Right lobe of liver (tissue), 6 donors: ENCODE results near the gene TRIM74. TPM values are rescaled to one million over a fixed set of nuclear protein-coding genes. Genes with fewer than 3 reads are reported as not detected.
"Not testable (repeated sequence)": the region's sequence is repeated elsewhere in the genome, so short reads cannot be mapped to it uniquely, and the experiment has no call there.

ENCODE experiments used
- ATAC-seq, 4 donors: fragments of 200-7000 bp; cut with Tn5 transposase; one replicate each; pipeline ENCODE4 v1.9.1; 2020; ENCODE audit warnings: mild to moderate bottlenecking in 4 of 4, moderate library complexity in 4 of 4
- DNase-seq, 3 donors: peaks; one replicate each; pipeline ENCODE4 v3.0.0-alpha.2; 2020
- H3K27ac ChIP-seq, 3 donors: fragments of 200-600 bp; one replicate each; pipeline ENCODE4 v1.8.0; 2022
- H3K27me3 ChIP-seq, 2 donors: fragments of 200-600 bp; one replicate each; pipeline ENCODE4 v1.8.0; 2022
- H3K36me3 ChIP-seq, 4 donors: fragments of 200-600 bp; sonication (generic) in 1 of 4; one replicate each; pipeline versions ENCODE4 v1.5.1 to v1.8.0; 2017 to 2022; ENCODE audit warnings: control low read depth in 1 of 4
- H3K4me1 ChIP-seq, 4 donors: fragments of 200-600 bp; sonication (generic) in 1 of 4; one replicate each; pipeline versions ENCODE4 v1.5.1 to v1.8.0; 2017 to 2022; ENCODE audit warnings: control low read depth in 1 of 4
- H3K4me3 ChIP-seq, 3 donors: fragments of 200-600 bp; one replicate each; pipeline ENCODE4 v1.8.0; 2022
- H3K9me3 ChIP-seq, 4 donors: fragments of 200-600 bp; sonication (generic) in 1 of 4; one replicate each; pipeline versions ENCODE4 v1.5.1 to v1.8.0; 2017 to 2022; ENCODE audit warnings: control low read depth in 1 of 4
- WGBS: methylation state at CpG from one replicate; pipeline ENCODE4 v1.1.6; 2018; ENCODE audit warnings: low coverage, low lambda C conversion rate; ENCODE audit not compliant: insufficient coverage; ENCODE audit errors: missing lambda C conversion rate; 5-methylcytosine and 5-hydroxymethylcytosine counted together
- intact Hi-C, 2 donors: fragments of 100-400 bp; cut with DNase I; formaldehyde crosslinking; loops; one replicate each; pipeline versions ENCODE4 v1.11.2 to v1.14.1; 2022
- total RNA-seq, 6 experiments: library from RNA; depleted of rRNA in 2 of 6; stranded (reverse); fragments of >200 nt in 2 of 6; fragmentation: NEBNext Ultra II Directional in 3 of 6; extraction: Animal tissue kit (Norgen Biotek cat#: 25700) in 3 of 6; gene quantifications; one replicate each; pipeline versions ENCODE4 v1.1.0 to v1.2.4, GENCODE V29; 2016 to 2023
- donor health status: DM: no; HTN: yes; CAD: no.
- donor health status: DM: no; HTN: no; CAD: no.
- donor health status: DM: no; HTN: no; CAD: no.
- donor health status: DM: no; HTN: yes; CAD: no.
- donor health status: DM: no; HTN: yes; CAD: no.

TRIM74 gene
- total RNA-seq, 6 experiments from 2014 or later: 0.35 to 0.88 (median 0.72) TPM; not detected in 2

GRCh38 chr7:72975656-72976286, 6.5 kb upstream of the TRIM74 start:
- DNase-seq: peak in 2 of 3 donors; percentile 43 to 45
- ATAC-seq: peak in 2 of 4 donors; percentile 6 to 27

GRCh38 chr7:72974781-72975180, 5.5 kb upstream of the TRIM74 start:
- WGBS: no CpG with 5 or more reads among the region's 7 CpGs
- DNase-seq, H3K4me1 ChIP-seq, H3K27me3 ChIP-seq, H3K9me3 ChIP-seq, H3K36me3 ChIP-seq, intact Hi-C loops, H3K4me3 ChIP-seq, H3K27ac ChIP-seq: not testable (repeated sequence)
- ATAC-seq: peak; percentile 29 to 37 (median 36)

More at GRCh38 chr7:72975656-72976286, 6.5 kb upstream of the TRIM74 start:
- H3K9me3 ChIP-seq, H3K36me3 ChIP-seq, H3K4me1 ChIP-seq, H3K27ac ChIP-seq, H3K4me3 ChIP-seq, intact Hi-C loops, H3K27me3 ChIP-seq: not testable (repeated sequence)
- no CpG with 5 or more reads among the region's 55 CpGs for WGBS

GRCh38 chr7:72971505-72971904, 2.2 kb upstream of the TRIM74 start:
- H3K9me3 ChIP-seq: not testable (repeated sequence)

GRCh38 chr7:72969688-72970087, 422 bp upstream of the TRIM74 start:
- H3K4me1 ChIP-seq, H3K9me3 ChIP-seq, H3K27ac ChIP-seq, H3K27me3 ChIP-seq, DNase-seq, intact Hi-C loops, H3K36me3 ChIP-seq, ATAC-seq, H3K4me3 ChIP-seq: not testable (repeated sequence)
- whole genome bisulfite sequencing: no CpG with 5 or more reads among the region's 29 CpGs

More at GRCh38 chr7:72971505-72971904, 2.2 kb upstream of the TRIM74 start:
- WGBS: no CpG with 5 or more reads among the region's 6 CpGs
- H3K4me1 ChIP-seq, DNase-seq, H3K27me3 ChIP-seq, H3K4me3 ChIP-seq, H3K36me3 ChIP-seq, intact Hi-C loops, H3K27ac ChIP-seq: not testable (repeated sequence)
- ATAC-seq: peak; percentile 18 to 53 (median 44)

- intact Hi-C loops, H3K27me3 ChIP-seq, H3K4me1 ChIP-seq, H3K4me3 ChIP-seq, H3K9me3 ChIP-seq, H3K36me3 ChIP-seq, H3K27ac ChIP-seq: not testable (repeated sequence)
- DNase-seq (peak in 1 of 3 donors; percentile 35), ATAC-seq (peak in 2 of 4 donors; percentile 6 to 24)
- WGBS: 65% methylated on average over 2 of the region's 3 CpGs
These were observed 2.4 kb downstream of the TRIM74 start for GRCh38 chr7:72966892-72967291.

- H3K27me3 ChIP-seq, H3K9me3 ChIP-seq, H3K4me1 ChIP-seq, DNase-seq, H3K4me3 ChIP-seq, intact Hi-C loops, H3K36me3 ChIP-seq, H3K27ac ChIP-seq: not testable (repeated sequence)
- ATAC-seq: peak; percentile 50 to 63 (median 56)
- no CpG with 5 or more reads among the region's 31 CpGs for WGBS
These were observed 3.9 kb downstream of the TRIM74 start for GRCh38 chr7:72965186-72965975.

GRCh38 chr7:72963056-72963455, 6.2 kb downstream of the TRIM74 start:
- intact Hi-C loops, H3K27me3 ChIP-seq, ATAC-seq, H3K9me3 ChIP-seq, H3K4me1 ChIP-seq, H3K27ac ChIP-seq, DNase-seq, H3K36me3 ChIP-seq, H3K4me3 ChIP-seq: not testable (repeated sequence)
- no CpG with 5 or more reads among the region's 8 CpGs for WGBS

GRCh38 chr7:72961346-72961650, 8.0 kb downstream of the TRIM74 start:
- H3K4me1 ChIP-seq, intact Hi-C loops, DNase-seq, H3K4me3 ChIP-seq, ATAC-seq, H3K36me3 ChIP-seq, H3K9me3 ChIP-seq, H3K27me3 ChIP-seq, H3K27ac ChIP-seq: not testable (repeated sequence)
- WGBS: no CpG with 5 or more reads among the region's 9 CpGs

GRCh38 chr7:72960626-72961345, 8.5 kb downstream of the TRIM74 start:
- H3K27ac ChIP-seq, H3K36me3 ChIP-seq, ATAC-seq, H3K27me3 ChIP-seq, H3K4me3 ChIP-seq, H3K9me3 ChIP-seq, H3K4me1 ChIP-seq, intact Hi-C loops, DNase-seq: not testable (repeated sequence)
- no CpG with 5 or more reads among the region's 20 CpGs for WGBS

- H3K9me3 ChIP-seq, intact Hi-C loops, H3K27me3 ChIP-seq, H3K27ac ChIP-seq, H3K4me3 ChIP-seq, H3K4me1 ChIP-seq, DNase-seq, H3K36me3 ChIP-seq: not testable (repeated sequence)
- WGBS: no CpG with 5 or more reads among the region's 18 CpGs
- peak in 2 of 4 donors; percentile 6 to 19 for ATAC-seq
These were observed 9.2 kb downstream of the TRIM74 start for GRCh38 chr7:72960029-72960428.

GRCh38 chr7:72954563-72955198, 14.6 kb downstream of the TRIM74 start:
- H3K9me3 ChIP-seq, DNase-seq, intact Hi-C loops, H3K27me3 ChIP-seq, H3K27ac ChIP-seq, H3K4me1 ChIP-seq, H3K36me3 ChIP-seq: not testable (repeated sequence)
- peak overlapping the region in 2 of 3 donors; percentile 37 to 45 for H3K4me3 ChIP-seq
- WGBS: 0% methylated on average over 5 of the region's 45 CpGs
- ATAC-seq: peak; percentile 95 to 98 (median 97)
